Erythroblast (primary cell): ENCODE results near the gene GPR39.

Experiments used
- GATA1 ChIP-seq: IDR thresholded peaks from 2 replicates; pipeline ENCODE4 v1.6.1; 2011; ENCODE audit warnings: low read depth, mild to moderate bottlenecking, control low read depth, low read length, moderate library complexity
- POLR2A ChIP-seq: IDR thresholded peaks from 2 replicates; pipeline ENCODE4 v1.6.1; 2011; ENCODE audit warnings: mild to moderate bottlenecking, low read length

- no peak for TF ChIP-seq POLR2A
- no peak for TF ChIP-seq GATA1
Measured at GRCh38 chr2:132390076-132390475, 26.5 kb upstream of the GPR39 start.
